GM06990 (cell line): ENCODE results near the gene ACER1.
A peak's percentile ranks its signal among the peaks of the same experiment; 100 is the strongest.
"Not testable (repeated sequence)": the region's sequence is repeated elsewhere in the genome, so short reads cannot be mapped to it uniquely, and the experiment has no call there.

Experiments
- DNase-seq: peaks from one replicate; pipeline ENCODE4 v3.0.0-alpha.2; 2011; ENCODE audit not compliant: insufficient read length; ENCODE audit errors: extremely low read depth
- H3K27me3 ChIP-seq: replicated peaks from 2 replicates; pipeline ENCODE4 v1.6.0; 2011; ENCODE audit warnings: low read length; ENCODE audit not compliant: control insufficient read depth, insufficient read depth
- H3K36me3 ChIP-seq: 2 replicates; pipeline ENCODE4 v1.5.1; 2011; ENCODE audit warnings: low read length; ENCODE audit not compliant: control insufficient read depth, insufficient read depth
- H3K4me3 ChIP-seq: replicated peaks from 2 replicates; pipeline ENCODE4 v1.5.1; 2011; ENCODE audit warnings: low read depth, mild to moderate bottlenecking, control low read depth, low read length
- TF ChIP-seq, protein P1 (sequence below): IDR thresholded peaks from 2 replicates; pipeline ENCODE4 v1.5.1; 2011; ENCODE audit warnings: low read length, control low read depth, mild to moderate bottlenecking, inconsistent platforms; ENCODE audit not compliant: insufficient read depth, poor library complexity, severe bottlenecking

ACER1 gene

GRCh38 chr19:6354098-6354674, 20.8 kb upstream of the ACER1 start:
- Histone ChIP-seq H3K4me3 (no peak overlapping the region), H3K36me3 (no peaks in the 10 kb centered on the region), H3K27me3 (no peaks in the 10 kb centered on the region)
- DNase-seq: no peak
- TF ChIP-seq, protein P1, sequence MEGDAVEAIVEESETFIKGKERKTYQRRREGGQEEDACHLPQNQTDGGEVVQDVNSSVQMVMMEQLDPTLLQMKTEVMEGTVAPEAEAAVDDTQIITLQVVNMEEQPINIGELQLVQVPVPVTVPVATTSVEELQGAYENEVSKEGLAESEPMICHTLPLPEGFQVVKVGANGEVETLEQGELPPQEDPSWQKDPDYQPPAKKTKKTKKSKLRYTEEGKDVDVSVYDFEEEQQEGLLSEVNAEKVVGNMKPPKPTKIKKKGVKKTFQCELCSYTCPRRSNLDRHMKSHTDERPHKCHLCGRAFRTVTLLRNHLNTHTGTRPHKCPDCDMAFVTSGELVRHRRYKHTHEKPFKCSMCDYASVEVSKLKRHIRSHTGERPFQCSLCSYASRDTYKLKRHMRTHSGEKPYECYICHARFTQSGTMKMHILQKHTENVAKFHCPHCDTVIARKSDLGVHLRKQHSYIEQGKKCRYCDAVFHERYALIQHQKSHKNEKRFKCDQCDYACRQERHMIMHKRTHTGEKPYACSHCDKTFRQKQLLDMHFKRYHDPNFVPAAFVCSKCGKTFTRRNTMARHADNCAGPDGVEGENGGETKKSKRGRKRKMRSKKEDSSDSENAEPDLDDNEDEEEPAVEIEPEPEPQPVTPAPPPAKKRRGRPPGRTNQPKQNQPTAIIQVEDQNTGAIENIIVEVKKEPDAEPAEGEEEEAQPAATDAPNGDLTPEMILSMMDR: peak; percentile 36

GRCh38 chr19:6352381-6353165, 19.2 kb upstream of the ACER1 start:
- Histone ChIP-seq H3K4me3 (no peak overlapping the region), H3K27me3 (no peaks in the 10 kb centered on the region), H3K36me3 (no peaks in the 10 kb centered on the region)
- DNase-seq: no peak
- TF ChIP-seq, protein P1: no peak

GRCh38 chr19:6350688-6351087, 17.3 kb upstream of the ACER1 start:
- Histone ChIP-seq H3K36me3 (no peaks in the 10 kb centered on the region), H3K27me3 (no peaks in the 10 kb centered on the region), H3K4me3 (no peak overlapping the region)
- TF ChIP-seq, protein P1: no peak
- no peak for DNase-seq

DNA sequence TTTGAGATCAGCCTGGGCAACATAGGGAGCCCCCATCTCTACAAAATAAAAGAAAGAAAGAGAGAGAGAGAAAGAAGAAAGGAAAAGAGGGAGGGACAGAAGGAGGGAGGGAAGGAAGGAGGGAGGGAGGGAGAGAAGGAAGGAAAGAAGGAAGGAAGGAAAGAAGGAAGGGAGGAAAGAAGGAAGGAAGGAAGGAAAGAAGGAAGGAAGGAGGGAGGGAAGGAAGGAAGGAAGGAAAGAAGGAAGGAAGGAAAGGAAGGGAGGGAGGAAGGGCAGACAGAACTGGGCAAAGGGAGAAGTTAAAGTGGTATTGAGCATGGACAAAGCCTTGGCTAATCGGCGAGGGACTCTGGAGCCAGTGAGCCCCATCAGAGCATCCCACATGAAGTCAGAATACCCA, 15.9 kb upstream of the ACER1 start:
- H3K27me3 ChIP-seq, H3K4me3 ChIP-seq, DNase-seq, H3K36me3 ChIP-seq: not testable (repeated sequence)

DNA sequence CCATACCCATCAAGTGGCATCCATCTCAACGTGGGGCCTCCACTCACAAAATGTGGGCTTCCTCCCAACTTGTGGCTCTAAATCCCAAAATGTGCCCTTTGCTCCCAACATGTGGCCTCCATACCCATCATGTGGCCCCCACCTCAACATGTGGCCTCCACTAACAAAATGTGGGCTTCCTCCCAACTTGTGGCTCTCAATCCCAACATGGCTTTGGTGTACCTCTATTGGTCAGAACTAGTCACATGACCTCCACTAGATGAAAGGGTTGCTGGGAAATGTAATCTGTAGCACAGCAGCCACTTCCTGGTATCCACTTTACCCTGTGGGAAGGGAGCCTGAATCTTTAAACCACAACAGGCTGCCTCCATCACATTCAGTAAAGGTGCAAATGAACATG, 10.1 kb upstream of the ACER1 start:
- TF ChIP-seq, protein P1: no peak
- no peaks in the 10 kb centered on the region for H3K36me3 ChIP-seq
- H3K27me3 ChIP-seq: no peaks in the 10 kb centered on the region
- DNase-seq: no peak
- H3K4me3 ChIP-seq: no peak overlapping the region

- Histone ChIP-seq H3K27me3 (no peaks in the 10 kb centered on the region), H3K4me3 (no peak overlapping the region), H3K36me3 (no peaks in the 10 kb centered on the region)
- DNase-seq: no peak
- TF ChIP-seq, protein P1: peak; percentile 28
These were observed 7.2 kb upstream of the ACER1 start for GRCh38 chr19:6340493-6341201.
